GM12878 (cell line): ENCODE data around the gene CLMP. TPM values are rescaled to one million over a fixed set of nuclear protein-coding genes. Genes with fewer than 3 reads are reported as not detected.

Source experiments
- ATAC-seq: fragments of 200-7000 bp; cut with Tn5 transposase; 3 replicates; pipeline ENCODE4 v1.9.1; 2020; ENCODE audit warnings: mild to moderate bottlenecking, moderate library complexity
- BruUV-seq: library from RNA; stranded (reverse); fragments of 400-500 nt; replicated peaks from 2 replicates; lab custom pipeline; 2021; lab: Mats Ljungman, UMichigan
- CTCF ChIA-PET: fragments of 300-600 bp; sonication (Branson Sonifier 250); formaldehyde crosslinking; extraction: SDS; loops from one replicate; lab custom pipeline; 2021; ENCODE audit warnings: inconsistent platforms; lab: Yijun Ruan, JAX
- POLR2A ChIA-PET: fragments of 350-600 bp; formaldehyde crosslinking; extraction: SDS; loops from one replicate; lab custom pipeline; 2021; ENCODE audit warnings: inconsistent platforms; lab: Charles Lee
- RAD21 ChIA-PET: fragments of 300-600 bp; sonication (Branson Sonifier 250); formaldehyde crosslinking; loops from one replicate; lab custom pipeline; 2023; ENCODE audit warnings: antibody characterized with exemption; ENCODE audit not compliant: unreplicated experiment; lab: Charles Lee
- SMC1A ChIA-PET: fragments of 300-600 bp; sonication (Branson Sonifier 250); formaldehyde crosslinking; loops from one replicate; lab custom pipeline; 2023; ENCODE audit not compliant: unreplicated experiment, uncharacterized antibody; lab: Charles Lee
- DNase-seq: peaks from one replicate; pipeline ENCODE4 v3.0.0-alpha.2; 2011; ENCODE audit warnings: low read depth, low spot score
- FAIRE-seq: peaks from 3 replicates; lab custom pipeline; 2011; peaks lifted over from hg19 to GRCh38; lab: Jason Lieb, UNC
- H2AFZ ChIP-seq: 2 replicates; pipeline ENCODE4 v1.6.0; 2011; ENCODE audit warnings: low read depth, low read length, control low read depth; ENCODE audit not compliant: control insufficient read depth
- H3K27ac ChIP-seq: 2 replicates; pipeline ENCODE4 v1.5.1; 2011; ENCODE audit warnings: control low read depth; ENCODE audit not compliant: control insufficient read depth, insufficient read depth
- H3K27me3 ChIP-seq, 2 experiments: replicated peaks in 1 of 2; 2 replicates each; pipeline versions ENCODE4 v1.6.0 to v1.6.1; 2011; ENCODE audit warnings: low read length in 1 of 2; ENCODE audit not compliant: control insufficient read depth in 2 of 2, insufficient read depth in 2 of 2
- H3K36me3 ChIP-seq, 2 experiments: 2 replicates each; pipeline ENCODE4 v1.5.1; 2011; ENCODE audit warnings: low read length in 1 of 2; ENCODE audit not compliant: control insufficient read depth in 2 of 2, insufficient read depth in 2 of 2
- H3K4me1 ChIP-seq: 2 replicates; pipeline ENCODE4 v1.6.1; 2011; ENCODE audit warnings: mild to moderate bottlenecking, low read length, moderate library complexity, mixed read lengths; ENCODE audit not compliant: control insufficient read depth, insufficient read depth
- H3K4me2 ChIP-seq: 2 replicates; pipeline ENCODE4 v1.6.0; 2011; ENCODE audit warnings: control low read depth; ENCODE audit not compliant: control insufficient read depth, insufficient read depth
- H3K4me3 ChIP-seq: fragments of 200-600 bp; sonication (generic); 2 replicates; pipeline ENCODE4 v1.5.1; 2016
- H3K79me2 ChIP-seq: 2 replicates; pipeline ENCODE4 v1.6.0; 2011; ENCODE audit warnings: low read length; ENCODE audit not compliant: control insufficient read depth, insufficient read depth
- H3K9ac ChIP-seq: 2 replicates; pipeline ENCODE4 v1.8.0; 2011; ENCODE audit warnings: low read length, control low read depth, mixed read lengths; ENCODE audit not compliant: control insufficient read depth, insufficient read depth
- H3K9me3 ChIP-seq: replicated peaks from 3 replicates; pipeline ENCODE4 v1.5.1; 2011; ENCODE audit warnings: mild to moderate bottlenecking, low read length; ENCODE audit not compliant: control insufficient read depth, insufficient read depth
- H4K20me1 ChIP-seq: 2 replicates; pipeline ENCODE4 v1.6.0; 2011; ENCODE audit not compliant: control insufficient read depth, insufficient read depth
- BCL3 ChIP-seq: IDR thresholded peaks from 2 replicates; pipeline ENCODE4 v1.6.1; 2011; ENCODE audit warnings: borderline replicate concordance, low read depth, mild to moderate bottlenecking, moderate library complexity, low read length; ENCODE audit not compliant: insufficient read depth, poor library complexity, severe bottlenecking
- EP300 ChIP-seq, 2 experiments: fragments of 150-350 bp in 1 of 2; IDR thresholded peaks; 2 replicates each; pipeline ENCODE4 v1.6.1; 2011 to 2012; ENCODE audit warnings: low read depth in 2 of 2, low read length in 2 of 2, borderline replicate concordance in 1 of 2, improper control_type of control experiment in 1 of 2, inconsistent platforms in 1 of 2; ENCODE audit not compliant: control insufficient read depth in 1 of 2
- ZNF687 ChIP-seq: fragments of 450-650 bp; IDR thresholded peaks from 2 replicates; pipeline ENCODE4 v1.6.1; 2017; ENCODE audit warnings: mild to moderate bottlenecking, moderate library complexity
- WGBS: methylation state at CpG from one replicate; pipeline ENCODE4 v1.1.6; 2016; ENCODE audit warnings: low lambda C conversion rate; ENCODE audit not compliant: insufficient replicate concordance, insufficient coverage; ENCODE audit errors: missing lambda C conversion rate; 5-methylcytosine and 5-hydroxymethylcytosine counted together
- in situ Hi-C: fragments of 300-500 bp; cut with MboI; formaldehyde crosslinking; loops from 9 replicates; pipeline ENCODE4 v1.14.3; 2018; ENCODE audit warnings: mixed read lengths
- intact Hi-C: fragments of 100-400 bp; cut with micrococcal nuclease; formaldehyde crosslinking; loops from one replicate; pipeline ENCODE4 v1.14.2; 2022; ENCODE audit not compliant: unreplicated experiment
- polyA plus RNA-seq, 11 experiments: library from polyadenylated mRNA; depleted of rRNA in 4 of 11; unstranded in 6 of 11; stranded (reverse) in 5 of 11; fragments of >200 nt; fragmentation: Nextera tagmentation in 4 of 11; fragmentation: Illumina TruSeq in 1 of 11; extraction: Ambion mirVana in 4 of 11; extraction: Trizol in 1 of 11; gene quantifications; 1 replicate in 1 of 11; 2 replicates in 10 of 11; pipeline versions ENCODE4 v1.2.1 to v1.2.3, GENCODE V29; 2011 to 2016; ENCODE audit warnings: inconsistent platforms in 2 of 11, missing spikeins in 2 of 11, low read depth in 1 of 11
- total RNA-seq, 4 experiments: library from RNA; depleted of rRNA in 3 of 4; stranded (reverse); fragments of >200 nt in 3 of 4; fragmentation: Illumina TruSeq in 1 of 4; extraction: Trizol in 1 of 4; gene quantifications; 2 replicates each; pipeline versions ENCODE4 v1.2.1 to v1.2.3, GENCODE V29; 2013 to 2021

CLMP gene
- total and polyA plus RNA-seq, 10 of the 15 experiments (the other 5 are each of a cell fraction or from before 2014, with no cell fraction given): 0.01 to 0.71 (median 0.20) TPM; not detected in 4

GRCh38 chr11:123135863-123136446 lies 59.1 kb downstream of the CLMP start:
- H3K27me3 ChIP-seq: no peaks in the 10 kb centered on the region; a peak in 1 of 4 replicates
- no peaks in the 10 kb centered on the region; the same call in 1 of the 2 replicates for H3K4me1 ChIP-seq
- RAD21 ChIA-PET: no interaction called here
- in situ Hi-C loops (no loop called here), intact Hi-C loops (no loop called here)
- 73% methylated on average over 17 of the region's 18 CpGs for WGBS
- no TSS peak for BruUV-seq
- POLR2A ChIA-PET: no interaction called here
- H4K20me1 ChIP-seq: no peaks in the 10 kb centered on the region
- no peak overlapping the region for H3K9ac ChIP-seq
- no peaks in the 10 kb centered on the region for H3K9me3 ChIP-seq
- TF ChIP-seq BCL3: no peak
- TF ChIP-seq ZNF687: no peak
- no peak for TF ChIP-seq EP300 (IDR thresholded peaks at IDR 0.05; ENCODE audit: borderline replicate concordance in 1 of 2, control insufficient read depth in 1 of 2, low read depth in 2 of 2, low read length in 2 of 2)
- H3K36me3 ChIP-seq: no peaks in the 10 kb centered on the region
- SMC1A ChIA-PET: no interaction called here
- ATAC-seq: no peak
- H3K27ac ChIP-seq: no peak overlapping the region
- no peak overlapping the region for H2AFZ ChIP-seq
- DNase-seq: no peak
- H3K4me3 ChIP-seq: no peak overlapping the region
- CTCF ChIA-PET: no interaction called here
- H3K79me2 ChIP-seq: no peaks in the 10 kb centered on the region
- FAIRE-seq: no peak
- H3K4me2 ChIP-seq: no peak overlapping the region
